ENCODE measurements around the gene SPG21.
"Not testable (repeated sequence)": the region's sequence is repeated elsewhere in the genome, so short reads cannot be mapped to it uniquely, and the experiment has no call there.

Gene SPG21, protein sequence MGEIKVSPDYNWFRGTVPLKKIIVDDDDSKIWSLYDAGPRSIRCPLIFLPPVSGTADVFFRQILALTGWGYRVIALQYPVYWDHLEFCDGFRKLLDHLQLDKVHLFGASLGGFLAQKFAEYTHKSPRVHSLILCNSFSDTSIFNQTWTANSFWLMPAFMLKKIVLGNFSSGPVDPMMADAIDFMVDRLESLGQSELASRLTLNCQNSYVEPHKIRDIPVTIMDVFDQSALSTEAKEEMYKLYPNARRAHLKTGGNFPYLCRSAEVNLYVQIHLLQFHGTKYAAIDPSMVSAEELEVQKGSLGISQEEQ

DNA sequence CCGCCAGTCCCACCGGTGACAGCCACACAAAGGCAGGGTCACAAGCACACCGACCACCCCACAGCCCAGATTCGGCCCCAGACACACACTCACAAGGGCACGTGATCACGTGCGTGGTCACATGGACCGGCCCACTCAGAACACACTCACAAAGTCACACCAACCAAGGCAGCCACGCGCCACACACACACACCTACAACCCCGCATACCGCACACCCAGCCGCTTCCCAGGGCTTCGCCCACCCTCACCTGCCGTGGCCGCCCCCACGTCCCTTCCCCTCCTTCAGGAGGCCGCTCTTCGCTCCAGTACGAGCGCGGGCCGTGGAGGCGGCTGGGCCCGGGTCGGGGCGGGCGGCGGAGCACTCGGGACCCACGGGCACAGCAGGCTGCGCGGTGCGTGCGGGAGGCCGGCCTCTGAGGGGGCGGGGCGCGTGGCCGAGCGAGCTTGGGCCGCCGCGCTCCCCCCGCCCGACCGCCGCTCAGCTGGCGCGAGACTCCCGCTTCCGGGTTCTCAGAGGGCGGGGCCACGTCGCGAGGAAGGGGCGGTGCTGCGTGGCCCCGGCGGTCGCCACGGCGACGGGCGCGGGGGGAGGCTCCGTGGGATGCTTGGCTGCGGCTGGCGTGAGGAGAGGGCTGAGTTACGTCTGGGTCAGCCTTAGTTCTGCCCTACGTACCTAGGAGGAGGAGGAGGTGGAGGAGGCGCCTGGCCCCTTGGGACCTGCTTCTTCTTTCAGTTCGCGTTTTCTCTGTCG, at the start of gene SPG21:
Gene SPG21, minus strand, starts transcription at position 499 of the 752 bp plus-strand sequence. CDS start 6,345 bp downstream, outside the sequence.
- FAIRE-seq, result peak; percentile 80
- DNase-seq (ENCODE audit: insufficient read length, low spot score), result peak; percentile 93

DNA sequence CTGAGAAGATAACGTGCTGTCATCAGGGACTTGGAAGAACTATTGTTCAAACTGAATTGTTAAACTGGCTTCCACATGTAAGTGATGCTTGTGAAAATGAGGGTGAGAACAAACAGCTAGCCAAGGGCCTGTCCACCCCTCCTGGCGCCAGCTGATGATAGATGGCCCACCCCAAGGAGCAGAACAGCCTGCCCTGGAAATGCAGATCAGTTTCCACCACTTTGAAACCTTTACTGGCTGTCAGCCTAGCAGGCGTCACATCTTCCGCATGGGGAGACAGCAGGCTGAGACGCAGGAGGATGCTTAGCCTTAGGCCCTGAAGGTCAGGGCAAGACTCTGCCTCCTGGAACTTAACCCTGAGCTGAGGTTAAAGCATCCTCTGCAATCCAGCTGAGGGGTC, 49.1 kb upstream of the SPG21 start:
- FAIRE-seq (no peak), DNase-seq (ENCODE audit: insufficient read length, low spot score) (no peak)

DNA sequence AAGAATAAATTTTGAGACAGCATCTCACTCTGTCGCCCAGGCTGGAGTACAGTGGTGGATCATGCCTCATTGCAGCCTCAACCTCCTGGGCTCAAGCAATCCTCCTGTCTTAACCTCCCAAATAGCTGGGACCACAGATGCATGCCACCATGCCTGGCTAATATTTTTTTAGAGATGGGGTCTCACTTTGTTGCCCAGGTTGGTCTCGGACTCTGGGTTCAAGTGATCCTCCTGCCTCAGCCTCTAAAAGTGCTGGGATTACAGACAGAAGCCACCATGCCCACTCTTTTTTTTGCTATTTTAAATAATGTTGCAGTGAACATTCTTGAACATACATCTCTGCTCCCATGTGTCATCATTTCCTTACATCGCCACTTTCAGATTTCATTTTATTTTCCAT, 48.7 kb upstream of the SPG21 start:
- FAIRE-seq (no peak), DNase-seq (ENCODE audit: insufficient read length, low spot score) (no peak)

DNA sequence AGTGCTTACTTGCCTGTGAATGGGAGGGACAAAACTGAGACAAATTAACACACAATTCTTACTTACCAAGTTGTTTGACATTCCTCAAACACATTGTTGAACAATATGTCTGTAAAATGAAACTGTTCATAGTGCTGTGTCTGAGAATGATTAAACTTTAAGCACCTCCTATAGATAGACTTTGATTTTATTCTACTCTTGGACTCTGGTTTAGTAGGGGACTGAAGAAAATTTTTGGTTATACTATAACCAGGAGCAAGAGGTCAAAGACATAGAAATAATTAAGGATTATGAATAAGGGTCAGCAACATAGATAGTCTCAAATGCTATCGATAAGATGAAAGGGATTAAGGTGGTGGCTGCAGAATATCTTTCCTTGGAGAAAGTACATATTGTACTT, 47.6 kb upstream of the SPG21 start:
- FAIRE-seq, result no peak
- no peak for DNase-seq (ENCODE audit: insufficient read length, low spot score)

DNA sequence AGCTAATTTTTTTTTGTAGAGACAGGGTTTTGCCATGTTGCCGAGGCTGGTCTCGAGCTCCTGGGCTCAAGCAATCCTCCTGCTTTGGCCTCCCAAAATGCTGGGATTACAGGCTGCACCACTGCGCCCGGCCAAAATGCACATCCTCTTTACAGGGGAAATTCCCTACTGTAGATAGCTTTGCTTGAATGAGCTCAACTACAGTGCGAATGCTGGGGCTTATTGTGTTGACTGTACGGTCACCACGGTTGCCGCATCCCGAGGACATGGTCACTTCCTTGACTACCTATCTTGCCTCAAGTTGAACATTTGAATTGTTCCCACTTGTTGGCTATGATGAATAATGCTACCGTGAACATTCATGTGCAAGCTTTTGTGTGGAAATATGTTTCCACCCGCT, 45.0 kb upstream of the SPG21 start:
- FAIRE-seq (no peak), DNase-seq (ENCODE audit: insufficient read length, low spot score) (no peak)

DNA sequence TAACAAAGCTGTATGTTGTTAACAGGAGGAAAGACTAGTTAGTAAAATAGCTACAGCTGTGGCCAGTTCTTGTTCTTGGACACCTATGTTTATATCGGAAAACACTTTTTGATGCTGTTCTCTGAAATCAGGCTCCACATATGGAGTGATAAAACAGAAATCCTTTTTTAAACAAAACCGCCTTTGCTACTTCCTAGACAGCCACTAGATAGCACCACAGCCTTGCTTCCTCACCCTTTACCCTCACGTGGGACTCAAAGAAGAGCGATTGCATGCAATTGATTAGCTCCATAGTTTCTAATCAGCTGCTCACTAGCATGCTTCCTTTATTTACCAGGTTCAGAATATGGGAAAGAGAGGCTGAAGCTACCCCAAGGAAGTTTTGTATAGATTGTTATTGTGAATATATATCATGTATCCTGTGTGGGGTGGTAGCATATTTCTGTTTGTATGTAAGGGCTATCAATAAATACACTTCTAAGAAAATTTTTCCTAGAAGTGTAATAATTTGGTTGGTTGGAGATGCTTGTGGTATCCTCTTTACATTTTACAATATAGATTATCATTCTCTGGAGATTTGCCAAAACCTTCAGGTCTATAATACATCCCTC, 44.0 kb upstream of the SPG21 start:
- DNase-seq (ENCODE audit: insufficient read length, low spot score), result no peak

DNA sequence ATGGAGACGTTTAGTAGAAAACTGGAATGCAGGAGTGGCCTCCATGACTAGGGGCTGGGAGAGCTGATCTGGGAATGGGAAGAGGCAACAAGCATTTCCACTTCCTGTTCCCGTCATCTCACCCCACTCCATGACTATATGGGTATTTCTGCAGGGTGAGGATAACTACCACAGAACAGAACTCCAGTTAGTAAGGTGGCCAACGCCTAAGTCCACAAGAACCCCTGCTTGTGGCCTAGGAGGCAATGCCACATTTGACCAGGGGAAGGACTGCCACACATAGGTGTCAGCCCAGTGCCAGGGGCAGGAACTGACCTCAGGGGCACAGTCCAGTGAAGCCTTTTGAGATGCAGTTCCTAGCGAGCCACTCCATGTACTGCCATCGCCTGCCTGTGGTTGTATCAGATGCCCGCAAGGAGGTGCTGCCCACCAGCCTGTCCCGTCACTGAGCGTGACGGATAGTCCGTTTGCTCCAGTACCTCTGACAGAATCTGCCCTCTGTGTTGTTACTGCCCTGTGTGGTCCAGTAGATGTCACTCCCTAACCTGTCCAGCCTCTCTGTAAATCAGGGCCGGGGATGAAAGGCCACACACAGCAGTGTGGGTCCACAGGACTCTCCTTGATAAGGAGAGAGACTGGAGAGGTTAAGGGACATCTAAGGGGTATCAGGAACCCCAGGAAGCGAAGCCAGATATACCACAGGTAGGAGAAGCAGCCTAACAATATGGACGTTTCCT, 43.3 kb upstream of the SPG21 start:
- DNase-seq (ENCODE audit: insufficient read length, low spot score), result peak; percentile 65
- FAIRE-seq, result peak; percentile 92

More for the DNA sequence above, 44.0 kb upstream of the SPG21 start:
- no peak for FAIRE-seq

DNA sequence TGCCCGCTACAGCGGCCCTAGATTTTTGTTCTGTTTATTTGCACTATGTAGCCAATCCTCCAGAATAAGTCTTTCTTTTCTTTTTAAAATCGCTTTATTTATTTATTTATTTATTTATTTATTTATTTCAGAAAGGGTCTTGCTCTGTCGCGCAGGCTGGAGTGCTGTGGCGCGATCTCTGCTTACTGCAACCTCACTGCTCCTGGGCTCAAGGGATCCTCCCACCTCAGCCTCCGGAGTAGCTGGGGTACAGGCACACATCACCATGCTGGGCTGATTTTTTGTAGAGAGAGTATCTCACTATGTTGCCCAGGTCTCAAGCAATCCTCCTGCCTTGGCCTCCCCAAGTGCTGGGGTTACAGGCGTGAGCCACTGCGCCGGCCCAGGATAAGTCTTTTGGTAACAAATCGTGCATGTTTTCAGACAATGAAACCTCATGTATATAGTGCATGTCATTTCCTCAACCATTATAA, 40.1 kb upstream of the SPG21 start:
- no peak for FAIRE-seq
- no peak for DNase-seq (ENCODE audit: insufficient read length, low spot score)

DNA sequence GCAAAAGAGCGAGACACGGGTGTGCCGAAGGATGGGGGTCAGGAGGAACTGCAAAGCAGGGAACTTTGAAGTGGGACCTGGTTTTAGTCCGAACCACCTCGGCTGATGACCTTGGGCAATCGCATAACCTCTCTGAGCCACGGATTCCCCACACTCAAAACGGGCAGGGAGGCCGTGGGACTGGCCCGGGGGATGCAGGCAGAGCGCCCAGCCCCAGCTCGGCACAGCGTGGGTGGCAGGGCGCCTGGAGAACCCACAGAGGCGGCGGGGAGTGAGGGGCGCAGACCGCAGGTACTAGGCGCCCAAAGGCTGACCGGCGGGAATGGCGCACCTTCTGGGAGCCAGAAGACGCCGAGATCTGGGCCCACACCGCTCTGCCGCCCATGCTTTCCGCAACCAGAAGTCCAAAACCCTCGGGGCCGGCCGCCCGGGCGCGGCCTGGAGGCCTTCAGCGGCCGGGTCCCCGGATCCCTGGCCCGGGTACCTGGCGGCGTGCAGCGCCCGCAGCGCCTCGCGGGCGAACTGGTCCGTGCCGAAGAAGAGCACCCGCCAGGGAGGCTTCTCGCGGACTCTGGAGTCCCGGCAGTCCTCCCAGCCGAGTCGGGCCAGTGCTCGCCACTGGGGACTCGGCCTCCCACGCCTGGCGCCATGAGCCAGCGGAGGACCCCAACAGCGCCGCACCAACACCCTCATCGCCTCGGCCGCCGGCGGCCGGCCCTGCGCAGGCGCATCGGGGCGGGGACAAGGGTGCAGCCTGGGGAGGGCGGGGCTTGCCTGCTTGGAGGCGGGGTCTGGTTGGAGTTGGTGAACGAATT, 39.4 kb upstream of the SPG21 start, which contains the start of gene MTFMT:
Gene MTFMT, minus strand, starts transcription at position 719 of the 815 bp plus-strand sequence. Its CDS starts 26 bp downstream, at position 693.
- DNase-seq (ENCODE audit: insufficient read length, low spot score) (peak; percentile 97), FAIRE-seq (no peak)

DNA sequence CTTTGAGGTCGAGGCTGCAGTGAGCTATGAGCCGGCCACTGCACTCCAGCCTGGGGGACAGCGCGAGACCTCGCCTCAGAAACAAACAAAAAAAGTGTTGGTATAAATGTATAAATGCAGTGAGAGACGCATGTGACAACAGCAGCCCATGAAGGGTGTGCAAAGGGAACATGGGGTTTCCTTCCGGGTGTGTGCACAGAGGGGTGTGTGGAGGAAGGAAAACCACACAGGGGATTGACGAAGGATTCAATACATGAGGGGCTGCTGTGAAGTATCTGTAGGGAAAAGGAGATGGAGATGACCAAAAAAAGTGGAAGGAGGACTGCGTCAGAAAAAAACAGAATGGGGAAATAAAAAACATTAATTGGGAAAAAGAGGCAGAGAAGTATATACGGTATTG, 38.6 kb upstream of the SPG21 start:
- no peak for FAIRE-seq

DNA sequence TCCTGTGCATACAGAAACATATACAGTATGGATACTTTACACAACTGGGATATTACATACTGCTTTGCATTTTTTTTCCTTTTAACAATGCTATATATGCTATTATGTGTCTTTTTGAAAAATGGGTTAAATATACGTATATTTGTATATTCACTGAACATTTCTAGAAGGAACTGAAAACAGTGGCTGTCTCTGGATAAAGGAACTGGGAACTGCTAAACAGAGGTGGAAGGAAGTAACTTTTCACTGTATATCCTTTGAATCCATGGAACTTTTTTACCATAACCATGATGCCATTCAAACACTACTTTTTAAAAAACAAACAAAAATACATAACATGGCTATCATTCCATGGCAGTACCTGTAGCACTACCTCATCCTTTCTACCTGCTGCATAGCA, 37.9 kb upstream of the SPG21 start:
- FAIRE-seq, result no peak
- DNase-seq (ENCODE audit: insufficient read length, low spot score), result no peak

More for the DNA sequence above, 38.6 kb upstream of the SPG21 start:
- DNase-seq (ENCODE audit: insufficient read length, low spot score), result no peak

DNA sequence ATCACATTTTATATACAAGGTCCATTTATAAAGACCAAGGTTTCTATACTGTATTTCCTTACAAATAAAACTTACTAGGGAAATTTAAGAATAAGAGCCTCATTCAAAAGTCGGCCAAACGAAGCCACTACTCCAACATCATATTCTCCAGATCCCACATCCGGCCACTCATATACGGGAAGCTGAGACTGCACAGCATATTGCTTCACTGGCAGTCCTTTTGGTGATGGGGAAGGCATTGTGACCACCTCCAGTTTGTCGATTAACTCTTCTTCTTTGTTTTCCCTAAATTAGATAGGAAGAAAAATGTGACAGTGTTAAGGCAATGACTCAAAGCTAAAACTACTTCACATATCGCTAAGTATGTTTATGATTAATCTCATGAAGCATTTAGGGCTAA, 37.0 kb upstream of the SPG21 start:
- no peak for DNase-seq (ENCODE audit: insufficient read length, low spot score)
- no peak for FAIRE-seq

DNA sequence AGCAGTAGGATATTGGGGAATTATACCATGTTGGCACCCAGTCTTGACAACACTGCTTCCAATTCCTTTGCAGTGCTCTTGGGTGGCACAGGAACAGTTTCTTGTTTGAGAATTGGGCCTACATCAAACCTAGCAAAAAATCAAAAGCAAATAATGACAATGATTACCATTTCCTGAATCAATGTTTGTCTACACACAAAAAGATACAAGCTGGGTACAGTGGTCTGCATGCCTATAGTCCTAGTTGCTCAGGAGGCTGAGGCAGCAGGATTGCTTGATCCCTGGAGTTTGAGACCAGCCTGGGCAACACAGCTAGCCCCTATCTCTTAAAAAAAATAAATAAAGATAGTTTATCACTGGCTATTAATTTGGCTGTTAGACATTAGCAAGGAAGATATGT, 31.8 kb upstream of the SPG21 start:
- DNase-seq (ENCODE audit: insufficient read length, low spot score) (no peak), FAIRE-seq (no peak)

DNA sequence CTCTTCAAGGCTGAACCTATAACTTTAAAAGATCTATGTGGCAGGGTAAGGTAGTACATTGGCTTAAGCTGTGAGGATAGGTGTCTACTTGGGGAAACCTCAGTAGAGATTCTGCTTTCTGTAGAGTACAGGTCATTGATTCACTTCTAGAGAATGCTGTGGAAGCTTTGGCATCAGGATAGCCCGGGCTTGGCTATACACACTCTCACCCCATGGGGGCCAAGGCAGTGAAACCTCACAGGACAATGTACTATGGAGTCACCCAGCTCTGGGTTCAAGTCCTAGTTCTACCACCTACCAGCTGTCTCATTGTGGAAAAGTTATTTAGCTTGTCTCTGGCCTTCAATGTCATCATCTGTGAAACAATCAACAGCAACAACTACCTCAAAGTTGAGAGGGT, 30.7 kb upstream of the SPG21 start:
- no peak for DNase-seq (ENCODE audit: insufficient read length, low spot score)
- no peak for FAIRE-seq

DNA sequence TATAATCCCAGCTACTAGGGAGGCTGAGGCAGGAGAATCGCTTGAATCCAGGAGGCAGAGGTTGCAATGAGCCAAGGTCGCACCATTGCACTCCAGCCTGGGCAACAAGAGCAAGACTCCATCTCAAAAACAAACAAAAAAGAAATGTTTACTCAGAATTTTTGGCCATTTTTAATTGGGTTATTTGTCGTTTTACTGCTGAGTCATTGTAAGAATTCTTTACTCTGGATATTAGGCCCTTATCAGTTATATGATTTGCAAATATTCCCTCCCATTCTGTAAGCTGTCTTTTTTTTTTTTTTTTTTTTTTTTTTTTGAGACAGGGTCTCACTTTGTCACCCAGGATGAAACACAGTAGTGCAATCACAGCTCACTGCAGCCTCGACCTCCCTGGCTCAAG, 21.5 kb upstream of the SPG21 start:
- not testable (repeated sequence) for DNase-seq (ENCODE audit: insufficient read length, low spot score); FAIRE-seq

DNA sequence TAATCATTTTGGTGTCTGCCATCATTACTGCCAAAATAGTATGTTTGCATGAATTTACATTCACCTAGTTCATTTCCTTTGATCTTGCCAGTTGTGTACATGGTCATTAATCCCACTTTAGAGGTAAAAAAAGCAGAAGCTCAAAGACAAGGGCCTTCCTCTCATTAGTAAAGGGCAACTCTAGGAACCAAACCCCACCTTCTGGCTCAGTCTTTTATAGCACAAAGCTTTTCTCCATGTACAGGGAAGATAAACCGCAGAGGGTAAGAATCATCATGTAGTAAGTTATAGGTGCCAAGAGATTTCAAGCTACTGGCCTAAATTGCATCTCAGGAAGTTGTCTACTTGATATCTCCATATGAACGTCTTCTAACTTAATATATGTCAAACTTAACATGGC, 19.3 kb upstream of the SPG21 start:
- FAIRE-seq, result no peak

DNA sequence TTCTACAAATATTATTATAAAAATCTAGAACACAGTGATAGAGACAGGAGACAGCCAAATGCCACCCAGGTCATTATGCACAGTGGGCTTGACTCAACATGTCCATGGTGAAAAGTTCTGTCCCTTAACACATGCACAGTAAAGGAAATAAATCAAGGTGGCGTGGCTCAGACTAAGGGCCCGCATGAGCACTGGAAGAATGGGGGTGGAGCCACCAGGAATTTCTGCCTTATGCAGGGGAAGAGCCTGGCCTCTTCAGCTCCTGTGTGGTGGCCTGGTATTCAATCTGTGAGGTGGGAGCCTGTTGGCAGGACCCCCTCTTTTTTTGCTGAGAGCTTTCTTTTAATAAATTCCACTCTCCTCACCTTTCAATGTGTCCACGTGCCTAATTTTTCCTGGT, 17.2 kb upstream of the SPG21 start:
- FAIRE-seq (no peak), DNase-seq (ENCODE audit: insufficient read length, low spot score) (no peak)

More for the DNA sequence above, 19.3 kb upstream of the SPG21 start:
- no peak for DNase-seq (ENCODE audit: insufficient read length, low spot score)

DNA sequence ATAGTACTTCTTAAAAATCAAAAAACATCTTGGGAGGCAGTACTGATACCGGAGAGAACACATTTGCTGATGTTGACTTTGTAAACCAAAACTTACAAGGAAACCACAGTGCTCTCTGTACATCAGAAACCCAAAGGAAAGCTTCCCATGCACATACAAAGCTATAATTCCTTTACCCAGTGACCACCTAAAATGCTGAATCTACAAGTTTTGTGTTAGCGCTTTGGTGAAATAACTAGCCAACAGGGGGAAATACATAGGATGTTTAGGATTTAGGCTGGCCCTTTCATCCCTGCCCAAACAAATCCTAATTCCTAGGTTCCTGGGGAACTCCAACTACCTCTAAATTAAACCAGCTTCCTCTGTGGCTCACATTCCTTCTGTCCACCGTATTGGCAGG, 15.3 kb upstream of the SPG21 start:
- FAIRE-seq, result no peak

DNA sequence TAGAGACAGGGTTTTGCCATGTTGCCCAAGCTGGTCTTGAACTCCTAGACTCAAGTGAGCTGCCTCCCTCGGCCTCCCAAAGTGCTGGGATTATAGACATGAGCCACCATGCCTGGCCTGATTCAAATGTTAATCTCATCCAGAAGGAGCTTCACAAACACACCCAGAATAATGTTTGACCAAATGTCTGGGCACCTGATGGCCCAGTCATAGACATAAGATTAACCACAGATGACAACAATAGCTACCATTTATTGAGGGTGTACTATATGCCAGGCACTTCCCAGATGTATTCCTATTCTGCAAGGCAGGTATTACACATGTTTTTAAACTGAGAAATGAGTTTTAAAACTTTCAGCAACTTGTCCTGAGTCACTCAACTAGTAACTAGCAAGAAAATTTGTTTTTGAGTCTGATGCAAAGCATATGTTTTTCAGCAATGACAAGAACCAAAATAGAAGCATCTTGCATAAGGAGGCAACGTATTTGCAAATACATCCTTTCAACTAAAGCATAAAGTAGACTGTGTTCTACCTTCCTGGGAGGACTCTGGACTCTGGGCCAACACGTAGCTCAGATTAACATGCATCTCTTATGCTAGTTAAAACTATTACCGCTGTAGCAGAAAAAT, 8.1 kb upstream of the SPG21 start:
- FAIRE-seq, result no peak
- no peak for DNase-seq (ENCODE audit: insufficient read length, low spot score)

More for the DNA sequence above, 15.3 kb upstream of the SPG21 start:
- DNase-seq (ENCODE audit: insufficient read length, low spot score), result no peak
